Middle frontal gyrus (tissue), 1 donor: Measurements from ENCODE around the gene DAG1.

Source experiments
- DNase-seq: peaks from one replicate; pipeline ENCODE4 v3.0.0-alpha.2; 2015; ENCODE audit warnings: low spot score; ENCODE audit errors: extremely low spot score

The DAG1 gene

DNA sequence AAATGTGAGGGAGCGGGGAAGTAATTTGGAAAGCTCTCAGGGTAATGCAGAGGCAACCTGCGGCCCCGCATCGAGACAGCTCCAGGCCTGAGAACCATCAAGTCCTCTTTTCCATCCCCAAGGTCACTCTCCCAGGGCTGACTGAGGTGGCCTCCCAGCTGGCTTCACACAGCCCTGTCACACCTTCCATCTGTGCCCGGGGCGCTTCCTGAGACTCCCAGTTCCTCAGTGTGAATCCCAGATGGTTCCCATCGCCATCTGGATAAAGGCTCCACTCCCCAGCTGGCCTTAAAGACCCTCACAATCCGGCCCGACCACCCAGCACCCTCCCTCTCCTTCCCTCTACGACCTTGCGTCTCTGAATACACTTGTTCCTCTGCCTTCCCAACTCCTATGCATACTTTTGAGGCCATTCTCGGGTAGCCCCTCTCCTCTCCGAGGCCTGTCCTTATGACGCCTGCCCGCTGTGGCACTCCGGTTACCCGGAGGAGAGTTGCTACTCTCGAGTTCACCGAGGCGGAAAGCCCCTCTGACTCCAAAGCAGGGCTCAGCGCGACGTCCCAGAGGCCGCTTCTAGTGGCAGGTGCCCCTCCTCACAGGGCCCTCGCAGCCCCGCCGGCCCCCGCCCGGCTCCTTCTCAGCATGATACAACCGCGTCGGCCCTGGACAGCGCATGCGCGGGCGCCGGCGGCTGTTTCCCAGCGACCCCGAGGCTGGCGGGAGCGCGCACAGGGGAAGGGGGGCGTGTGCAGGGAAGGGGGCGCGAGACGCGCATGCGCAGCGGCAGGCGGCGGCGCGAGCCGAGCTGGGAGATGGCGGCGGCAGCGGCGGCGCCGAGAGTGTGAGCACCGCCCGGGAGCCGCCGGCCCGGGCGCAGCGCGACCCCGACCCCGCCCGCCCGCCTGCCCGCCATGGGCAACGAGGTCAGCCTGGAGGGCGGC lies 83.9 kb downstream of the DAG1 start, which contains the start of gene BSN:
Gene BSN, plus strand, starts transcription at position 786 of the 941 bp plus-strand sequence. Its CDS starts 126 bp downstream, at position 912.
- peak; percentile 87 for DNase-seq

DNA sequence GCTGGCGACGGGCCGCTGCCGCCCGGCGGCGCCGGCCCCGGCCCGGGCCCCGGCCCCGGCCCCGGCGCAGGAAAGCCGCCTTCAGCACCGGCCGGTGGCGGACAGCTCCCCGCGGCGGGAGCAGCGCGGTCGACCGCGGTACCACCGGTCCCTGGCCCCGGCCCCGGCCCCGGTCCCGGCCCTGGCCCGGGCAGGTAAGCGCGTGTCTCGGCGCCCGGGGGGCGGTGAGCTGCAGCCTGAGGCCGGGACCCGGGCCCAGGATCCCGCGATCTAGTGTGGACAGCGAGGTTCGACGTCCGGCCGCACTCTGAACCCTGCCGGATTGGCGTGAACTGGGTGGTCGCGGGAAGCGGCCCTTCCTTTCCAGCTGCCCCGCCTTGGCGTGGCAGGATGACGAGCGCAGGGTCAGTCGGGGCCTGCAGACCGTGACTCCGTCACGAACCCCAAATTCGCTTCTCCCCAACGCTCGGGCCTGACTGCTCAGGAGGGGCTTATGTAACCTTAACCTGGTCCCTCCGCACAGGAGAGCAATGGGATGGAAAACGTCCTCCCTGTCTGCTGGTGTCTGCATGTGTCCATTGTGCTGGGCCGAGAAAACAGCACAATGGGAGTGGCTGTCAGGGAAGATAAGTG lies 84.7 kb downstream of the DAG1 start:
- DNase-seq, result no peak

DNA sequence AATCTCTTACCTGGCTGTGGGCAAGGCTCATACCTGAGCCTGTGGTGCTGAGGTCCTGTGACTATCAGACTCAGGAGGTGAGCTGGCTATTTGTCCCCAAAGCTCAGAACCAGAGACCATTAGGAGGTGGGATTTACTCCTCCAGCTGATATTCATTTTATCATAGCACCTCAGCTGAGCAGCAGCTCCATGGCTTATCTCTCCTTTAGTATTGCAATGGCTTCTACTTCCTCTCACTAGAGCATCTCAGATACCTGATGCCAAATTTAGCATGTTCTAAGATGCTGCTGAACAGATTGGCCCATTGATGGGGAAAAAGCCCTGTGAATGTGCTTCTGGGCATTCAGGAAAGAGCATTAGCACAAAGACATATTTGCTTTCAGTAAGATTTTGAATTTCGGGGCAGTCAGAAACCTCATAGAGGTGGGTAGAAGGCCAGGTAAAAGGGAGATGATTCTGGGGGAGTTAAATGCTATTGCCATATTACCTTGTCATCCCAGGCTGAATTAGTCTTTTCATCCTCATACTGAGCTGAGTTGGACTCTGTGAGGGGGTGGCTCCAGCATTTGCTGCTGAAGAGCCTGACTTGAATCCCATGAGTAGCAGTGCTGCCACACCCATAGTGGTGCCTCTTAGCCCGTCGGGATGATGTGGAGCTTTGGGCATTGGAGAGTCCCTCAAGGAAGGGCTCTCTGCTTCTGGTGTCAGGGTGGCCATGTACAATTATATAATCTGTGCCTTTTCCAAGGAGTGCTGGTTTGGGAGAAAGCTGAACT lies 86.6 kb downstream of the DAG1 start:
- DNase-seq, result no peak

DNA sequence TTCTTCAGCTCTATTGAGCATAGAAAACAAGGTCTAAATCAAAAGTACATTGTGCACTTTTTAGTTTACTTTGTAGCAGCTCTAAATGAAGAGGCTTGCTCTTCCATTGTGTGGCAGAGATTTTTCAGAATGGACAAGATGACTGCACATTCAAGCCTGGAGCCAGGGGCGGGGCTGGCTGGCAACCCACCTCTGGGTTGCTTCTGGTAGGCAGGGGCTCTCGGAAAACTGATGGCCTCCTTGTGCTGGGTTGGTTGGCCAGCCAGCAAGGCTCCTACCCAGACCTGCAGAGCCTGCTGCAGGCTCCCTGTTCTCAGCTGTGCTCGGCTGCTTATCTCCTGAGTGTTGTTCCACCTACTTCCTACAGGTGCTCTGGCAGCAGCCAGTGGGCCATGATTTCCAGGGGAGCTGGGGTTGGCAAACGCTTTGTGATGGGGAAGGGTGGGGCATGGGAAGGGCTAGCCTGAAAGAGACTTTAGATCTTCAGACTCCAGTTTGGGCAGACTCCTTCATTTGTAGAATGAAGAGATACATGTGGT lies 93.0 kb downstream of the DAG1 start:
- DNase-seq, result no peak

DNA sequence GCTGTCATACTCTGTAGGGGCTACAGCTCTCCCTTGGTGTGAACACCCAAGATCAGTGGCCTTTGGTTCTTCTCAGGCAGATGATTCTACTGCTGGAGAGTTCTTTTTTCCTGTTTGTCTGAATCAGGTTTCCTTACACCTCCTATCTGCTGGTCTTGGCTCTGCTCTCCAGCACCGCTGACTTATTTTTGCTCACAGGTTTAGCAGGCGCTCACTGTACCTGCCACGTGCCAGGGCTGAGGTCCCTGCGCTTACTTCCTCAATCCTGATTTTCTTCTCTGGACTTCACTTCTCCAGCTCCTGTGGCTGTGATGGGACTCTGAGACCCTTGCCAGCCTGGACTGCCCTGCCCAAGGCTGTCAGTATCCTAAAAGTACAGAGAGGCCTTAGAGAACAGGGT lies 93.7 kb downstream of the DAG1 start:
- no peak for DNase-seq

DNA sequence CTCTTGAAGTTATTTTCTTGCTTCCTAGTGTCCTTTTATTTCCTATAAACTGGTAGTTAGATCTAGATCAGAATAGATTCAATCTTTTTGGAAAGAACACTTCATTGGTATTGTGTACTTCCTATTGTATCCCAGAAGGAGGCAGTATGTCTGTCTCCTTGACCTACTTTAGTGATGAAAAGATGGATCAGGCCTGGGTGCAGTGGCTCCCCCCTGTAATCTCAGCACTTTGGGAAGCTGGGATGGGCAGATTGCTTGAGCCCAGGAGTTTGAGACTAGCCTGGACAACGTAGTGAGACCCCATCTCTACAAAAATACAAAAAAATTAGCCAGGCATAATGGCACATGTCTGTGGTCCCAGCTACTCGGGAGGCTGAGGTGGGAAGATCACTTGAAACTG lies 96.2 kb downstream of the DAG1 start:
- no peak for DNase-seq

DNA sequence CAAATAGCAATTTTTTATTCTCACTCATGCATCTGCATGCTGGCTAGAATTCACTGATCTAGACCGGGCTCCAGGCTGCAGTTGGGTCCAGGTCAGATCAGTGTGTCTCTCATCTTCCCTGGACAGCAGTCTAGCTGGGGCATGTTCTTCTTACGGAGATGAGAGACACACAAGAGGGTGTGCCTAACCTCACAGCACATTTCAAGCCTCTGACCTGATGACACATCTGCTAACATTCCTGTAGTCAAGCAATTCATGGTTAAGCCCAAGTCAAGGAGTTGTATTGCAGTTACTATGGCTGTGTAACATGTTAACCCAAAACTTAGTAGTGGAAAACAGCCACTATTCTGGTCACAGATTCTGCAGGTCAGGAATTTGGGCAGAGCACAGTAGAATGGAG lies 97.3 kb downstream of the DAG1 start:
- DNase-seq, result no peak

DNA sequence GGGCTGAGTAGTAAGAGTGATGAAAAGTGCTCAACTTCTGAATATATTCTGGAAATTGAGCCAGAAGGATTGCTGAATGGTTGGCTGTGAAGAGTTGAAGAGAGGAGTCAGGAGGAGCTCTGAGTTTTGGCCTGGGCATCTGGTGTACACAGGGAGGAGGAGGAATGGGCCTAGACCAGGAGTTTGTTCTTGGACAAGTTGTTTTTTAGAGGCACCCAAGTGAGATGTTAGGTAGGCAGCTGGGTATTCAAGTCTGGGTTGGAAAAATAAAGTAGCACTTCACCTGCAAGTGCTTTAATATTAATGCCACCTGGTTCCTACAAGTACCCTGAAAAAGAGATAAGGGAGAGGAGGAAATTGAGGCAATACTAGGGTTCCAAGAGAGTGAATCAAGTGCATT lies 98.9 kb downstream of the DAG1 start:
- DNase-seq, result no peak

DNA sequence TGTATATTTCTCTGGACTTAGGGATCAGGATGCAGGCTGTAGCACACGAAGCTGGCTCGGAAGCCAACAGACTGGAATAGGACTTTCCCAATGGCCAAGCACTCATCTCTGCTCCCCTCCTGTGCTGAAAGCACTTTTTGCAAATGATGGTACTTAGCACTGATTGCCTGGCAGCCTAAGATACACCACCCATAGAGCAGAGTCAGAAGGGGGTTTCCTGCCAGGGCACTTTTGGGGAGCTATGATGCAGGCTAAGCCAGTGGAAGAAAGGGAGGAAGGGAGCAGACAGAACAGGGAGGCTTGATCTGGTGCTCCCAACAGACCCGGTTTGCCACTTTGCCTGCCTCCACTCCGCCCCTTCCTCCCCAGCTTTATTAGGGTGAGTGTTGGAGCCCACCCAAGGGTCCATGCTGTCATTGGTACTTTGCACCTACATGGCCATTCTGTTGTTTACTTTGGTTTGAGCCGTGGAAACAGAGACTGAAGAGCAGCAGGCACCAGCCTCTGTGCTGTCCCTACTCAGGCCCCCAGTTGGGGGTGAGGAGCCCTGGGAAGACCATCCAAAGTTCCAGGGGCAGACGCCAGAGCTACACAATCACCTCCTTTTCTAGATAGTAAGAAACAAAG lies 100.1 kb downstream of the DAG1 start:
- no peak for DNase-seq

DNA sequence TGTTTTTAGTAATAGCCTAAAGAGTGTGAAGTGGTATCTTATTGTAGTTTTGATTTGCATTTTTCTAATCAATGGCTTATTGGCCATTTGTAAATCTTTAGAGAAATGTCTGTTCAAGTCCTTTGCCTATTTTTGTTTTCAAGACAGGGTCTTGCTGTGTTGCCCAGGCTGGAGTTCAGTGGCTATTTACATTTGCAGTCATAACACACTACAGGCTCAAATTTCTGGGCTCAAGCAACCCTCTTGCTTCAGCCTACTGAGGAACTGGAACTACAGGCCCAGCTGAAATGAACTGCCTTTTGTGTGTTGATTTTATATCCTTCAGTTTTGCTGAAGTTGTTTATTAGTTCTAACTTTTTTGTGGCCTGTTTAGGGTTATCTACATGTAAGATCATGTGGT lies 112.1 kb downstream of the DAG1 start:
- DNase-seq, result no peak
